Measurements from ENCODE around the gene DOCK9. TPM values are rescaled to one million over a fixed set of nuclear protein-coding genes. Genes with fewer than 3 reads are reported as not detected.

The DOCK9 gene
- total and polyA plus RNA-seq, 9 of the 15 experiments (the other 6 are each of a cell fraction or from before 2014, with no cell fraction given) = 3.5 to 25.3 (median 16.7) TPM

DNA sequence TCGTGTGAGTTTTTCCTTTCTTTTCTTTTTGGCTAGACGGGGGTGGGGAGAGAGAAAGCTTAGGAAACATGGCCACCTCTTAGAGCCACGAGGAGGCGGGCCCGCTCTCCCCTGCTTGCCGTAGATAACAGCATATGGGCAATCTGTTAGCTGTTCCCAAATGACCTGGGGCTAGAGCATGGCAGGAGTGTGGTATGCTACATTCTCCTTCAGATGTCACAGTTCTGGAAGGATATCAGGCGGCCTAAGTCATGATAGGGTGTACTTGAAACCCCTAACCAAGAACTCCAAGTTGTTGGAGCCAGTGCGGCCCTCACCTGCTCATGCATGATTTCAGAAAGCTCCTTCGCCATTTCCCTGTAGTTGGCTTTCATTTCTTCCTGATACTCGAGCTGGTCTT is 181.1 kb downstream of the DOCK9 start:
- H3K9ac ChIP-seq (ENCODE audit: insufficient read depth in 1 of 2, low read depth in 2 of 2, low read length in 2 of 2) = no peak overlapping the region
- DNase-seq (ENCODE audit: extremely low read depth in 1 of 4, low spot score in 3 of 4) = peak; percentile 39 to 81 (median 63)
- no peaks in the 10 kb centered on the region for H3K27me3 ChIP-seq (ENCODE audit: control insufficient read depth in 2 of 2, insufficient read depth in 2 of 2, low read length in 2 of 2)
- ChIA-PET CTCF (ENCODE audit: low intra/inter-chr PET ratio) (no interaction called here), POLR2A (no interaction called here)
- no peaks in the 10 kb centered on the region for H3K9me1 ChIP-seq (ENCODE audit: control insufficient read depth, insufficient read depth, low read length)
- no peaks in the 10 kb centered on the region for H3K79me2 ChIP-seq (ENCODE audit: control insufficient read depth, insufficient read depth, low read length)
- in situ Hi-C loops (cut with MboI) = no loop called here
- no TSS peak for BruUV-seq (replicated peaks)
- WGBS (ENCODE audit: insufficient coverage, low coverage, missing lambda C conversion rate) = 33% methylated on average over 3 of the region's 10 CpGs
- 0 out of 2 replicates have a peak overlapping the region, but pooled peaks have one; percentile 28 for H3K4me2 ChIP-seq (ENCODE audit: insufficient read depth, low read length)
- H2AFZ ChIP-seq (ENCODE audit: low read depth, low read length) = peak overlapping the region; percentile 62
- ATAC-seq = no peak; the same call in none of the 3 replicates
- no peaks in the 10 kb centered on the region for H3K9me3 ChIP-seq (replicated peaks; ENCODE audit: control insufficient read depth, insufficient read depth, low read depth, low read length)
- peak; percentile 90 for FAIRE-seq
- no peaks in the 10 kb centered on the region for H4K20me1 ChIP-seq (replicated peaks; ENCODE audit: control insufficient read depth, insufficient read depth, low read length)
- intact Hi-C loops (cut with micrococcal nuclease) = no loop called here
- H3K27ac ChIP-seq (ENCODE audit: extremely low read depth, low read depth, low read length) = peak overlapping the region; percentile 45; the same call in 1 of the 3 replicates
- H3K36me3 ChIP-seq (ENCODE audit: control insufficient read depth, insufficient read depth, low read length) = peaks cover 39% of the 10 kb centered on the region; the same call in 2 of the 3 replicates
- no peak overlapping the region for H3K4me3 ChIP-seq
- peaks cover 4 to 14% of the 10 kb centered on the region in 2 experiments; a peak in 4 of 5 replicates for H3K4me1 ChIP-seq (replicated peaks in 1 of 2; ENCODE audit: control insufficient read depth in 2 of 2, insufficient read depth in 2 of 2, low read length in 2 of 2)
- TF ChIP-seq FOS (IDR thresholded peaks at IDR 0.05; ENCODE audit: extremely low read depth, insufficient read length) (no peak), TEAD4 (IDR thresholded peaks at IDR 0.05; ENCODE audit: low read length) (peak; percentile 78), TEAD4 (CRISPR knock-in tag; IDR thresholded peaks at IDR 0.05; ENCODE audit: borderline replicate concordance) (no peak), ZNF431 (CRISPR knock-in tag; IDR thresholded peaks at IDR 0.05) (peak; percentile 46; the same call in 1 of the 2 replicates), PML (IDR thresholded peaks at IDR 0.05; ENCODE audit: low read length) (0 out of 2 replicates have a peak, but pooled peaks have one; percentile 34), L3MBTL2 (IDR thresholded peaks at IDR 0.05) (peak; percentile 85), SMARCA4 (IDR thresholded peaks at IDR 0.05) (peak; percentile 65), MBD2 (IDR thresholded peaks at IDR 0.05; ENCODE audit: borderline replicate concordance, low read depth) (no peak), PYGO2 (tag; IDR thresholded peaks at IDR 0.05) (no peak), STAT5A (IDR thresholded peaks at IDR 0.05; ENCODE audit: borderline replicate concordance, low read length) (peak; percentile 57; the same call in 1 of the 2 replicates), PURB (CRISPR knock-in tag; IDR thresholded peaks at IDR 0.05; ENCODE audit: low read depth) (no peak), ZNF232 (CRISPR knock-in tag; IDR thresholded peaks at IDR 0.05) (0 out of 2 replicates have a peak, but pooled peaks have one; percentile 26), POLR2AphosphoS5 (IDR thresholded peaks at IDR 0.05; ENCODE audit: control insufficient read depth, insufficient read depth, low read depth, low read length) (peak; percentile 64; the same call in 1 of the 2 replicates), SOX6 (IDR thresholded peaks at IDR 0.05) (0 out of 2 replicates have a peak, but pooled peaks have one; percentile 25), THRA (IDR thresholded peaks at IDR 0.05) (peak; percentile 61), KAT7 (CRISPR knock-in tag; IDR thresholded peaks at IDR 0.05; ENCODE audit: borderline replicate concordance) (no peak), RB1 (IDR thresholded peaks at IDR 0.05; ENCODE audit: low read depth) (0 out of 2 replicates have a peak, but pooled peaks have one; percentile 26), LARP7 (IDR thresholded peaks at IDR 0.05) (no peak), ZBTB43 (CRISPR knock-in tag; IDR thresholded peaks at IDR 0.05) (no peak)
- TF ChIP-seq, protein P1, sequence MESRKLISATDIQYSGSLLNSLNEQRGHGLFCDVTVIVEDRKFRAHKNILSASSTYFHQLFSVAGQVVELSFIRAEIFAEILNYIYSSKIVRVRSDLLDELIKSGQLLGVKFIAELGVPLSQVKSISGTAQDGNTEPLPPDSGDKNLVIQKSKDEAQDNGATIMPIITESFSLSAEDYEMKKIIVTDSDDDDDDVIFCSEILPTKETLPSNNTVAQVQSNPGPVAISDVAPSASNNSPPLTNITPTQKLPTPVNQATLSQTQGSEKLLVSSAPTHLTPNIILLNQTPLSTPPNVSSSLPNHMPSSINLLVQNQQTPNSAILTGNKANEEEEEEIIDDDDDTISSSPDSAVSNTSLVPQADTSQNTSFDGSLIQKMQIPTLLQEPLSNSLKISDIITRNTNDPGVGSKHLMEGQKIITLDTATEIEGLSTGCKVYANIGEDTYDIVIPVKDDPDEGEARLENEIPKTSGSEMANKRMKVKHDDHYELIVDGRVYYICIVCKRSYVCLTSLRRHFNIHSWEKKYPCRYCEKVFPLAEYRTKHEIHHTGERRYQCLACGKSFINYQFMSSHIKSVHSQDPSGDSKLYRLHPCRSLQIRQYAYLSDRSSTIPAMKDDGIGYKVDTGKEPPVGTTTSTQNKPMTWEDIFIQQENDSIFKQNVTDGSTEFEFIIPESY (CRISPR knock-in tag; IDR thresholded peaks at IDR 0.05) = peak; percentile 54; the same call in 1 of the 2 replicates

Data from K562 (cell line).